GM20431 (cell line): ENCODE measurements around the gene CD7.

Source experiments
- in situ Hi-C: fragments of 300-500 bp; cut with MseI, MboI; formaldehyde crosslinking; loops from one replicate; pipeline ENCODE4 v1.15.0; 2020; ENCODE audit warnings: low sequenced_read_pairs; ENCODE audit not compliant: unreplicated experiment

The CD7 gene

DNA sequence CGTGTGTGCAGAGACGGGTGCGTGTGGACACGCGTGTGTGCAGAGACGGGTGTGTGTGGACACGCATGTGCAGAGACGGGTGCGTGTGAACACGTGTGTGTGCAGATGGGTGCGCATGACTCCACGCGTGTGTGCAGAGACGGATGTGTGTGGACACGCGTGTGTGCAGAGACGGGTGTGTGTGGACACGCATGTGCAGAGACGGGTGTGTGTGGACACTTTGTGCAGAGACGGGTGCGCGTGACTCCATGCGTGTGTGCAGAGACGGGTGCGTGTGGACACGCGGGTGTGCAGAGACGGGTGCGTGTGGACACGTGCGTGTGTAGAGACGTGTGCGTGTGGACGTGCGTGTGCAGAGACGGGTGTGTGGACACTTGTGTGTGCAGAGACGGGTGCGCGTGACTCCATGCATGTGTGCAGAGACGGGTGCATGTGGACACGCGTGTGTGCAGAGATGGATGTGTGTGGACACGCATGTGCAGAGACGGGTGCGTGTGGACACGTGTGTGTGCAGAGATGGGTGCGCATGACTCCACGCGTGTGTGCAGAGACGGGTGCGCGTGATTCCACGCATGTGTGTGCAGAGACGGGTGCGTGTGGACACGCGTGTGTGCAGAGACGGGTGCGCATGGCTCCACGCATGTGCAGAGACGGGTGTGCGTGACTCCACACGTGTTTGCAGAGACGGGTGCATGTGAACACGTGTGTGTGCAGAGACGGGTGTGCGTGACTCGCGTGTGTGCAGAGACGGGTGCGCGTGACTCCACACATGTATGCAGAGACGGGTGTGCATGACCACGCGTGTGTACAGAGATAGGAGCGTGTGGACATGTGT lies 1.6 kb upstream of the CD7 start:
- in situ Hi-C loops: no loop called here

DNA sequence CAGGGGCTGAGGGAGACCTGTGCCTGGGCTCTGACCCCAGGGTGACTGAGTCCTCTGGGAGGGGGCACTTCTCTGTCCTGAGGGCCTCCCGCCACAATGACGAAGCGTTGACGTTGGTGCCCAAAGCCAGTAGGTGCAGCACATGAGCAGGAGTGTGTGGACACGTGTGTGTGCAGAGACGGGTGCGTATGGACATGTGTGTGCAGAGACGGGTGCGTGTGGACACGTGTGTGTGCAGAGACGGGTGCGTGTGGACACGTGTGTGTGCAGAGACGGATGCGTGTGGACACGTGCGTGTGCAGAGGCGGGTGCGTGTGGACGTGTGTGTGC lies 726 bp upstream of the CD7 start:
- in situ Hi-C loops: no loop called here

- in situ Hi-C loops: no loop called here
These were observed 586 bp downstream of the CD7 start for GRCh38 chr17:82316651-82317393.

DNA sequence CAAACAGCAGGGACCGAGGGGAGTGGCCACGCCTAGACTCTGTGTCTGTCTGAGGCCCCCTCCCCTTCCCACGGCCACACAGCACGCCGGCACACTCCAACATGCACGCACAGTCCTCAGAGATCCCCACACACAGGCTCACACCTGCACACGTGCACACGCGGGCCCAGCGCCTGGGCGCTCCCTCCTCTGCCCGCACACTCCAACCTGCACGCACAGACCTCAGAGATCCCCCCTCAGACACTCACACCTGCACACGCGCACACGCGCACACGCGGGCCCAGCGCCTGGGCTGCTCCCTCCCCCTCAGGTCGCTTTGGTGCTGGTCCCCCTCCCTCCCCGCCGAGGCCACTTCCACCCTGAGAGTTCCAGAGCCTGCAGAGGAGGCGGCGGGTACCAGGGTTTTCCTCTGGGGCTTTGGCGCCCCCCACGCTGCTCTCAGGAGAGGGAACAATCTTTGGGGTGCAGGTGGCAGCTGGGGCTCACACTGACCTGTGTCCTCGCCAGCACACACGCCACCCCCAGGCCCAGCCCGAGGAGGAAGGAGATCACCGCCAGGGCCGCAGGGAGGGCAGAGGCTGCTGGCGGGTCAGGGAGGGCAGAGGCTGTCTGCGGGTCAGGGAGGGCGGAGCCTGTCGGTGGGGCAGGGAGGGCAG lies 1.6 kb downstream of the CD7 start:
- in situ Hi-C loops: no loop called here

GRCh38 chr17:82314727-82315605 lies 2.4 kb downstream of the CD7 start:
- in situ Hi-C loops: no loop called here

DNA sequence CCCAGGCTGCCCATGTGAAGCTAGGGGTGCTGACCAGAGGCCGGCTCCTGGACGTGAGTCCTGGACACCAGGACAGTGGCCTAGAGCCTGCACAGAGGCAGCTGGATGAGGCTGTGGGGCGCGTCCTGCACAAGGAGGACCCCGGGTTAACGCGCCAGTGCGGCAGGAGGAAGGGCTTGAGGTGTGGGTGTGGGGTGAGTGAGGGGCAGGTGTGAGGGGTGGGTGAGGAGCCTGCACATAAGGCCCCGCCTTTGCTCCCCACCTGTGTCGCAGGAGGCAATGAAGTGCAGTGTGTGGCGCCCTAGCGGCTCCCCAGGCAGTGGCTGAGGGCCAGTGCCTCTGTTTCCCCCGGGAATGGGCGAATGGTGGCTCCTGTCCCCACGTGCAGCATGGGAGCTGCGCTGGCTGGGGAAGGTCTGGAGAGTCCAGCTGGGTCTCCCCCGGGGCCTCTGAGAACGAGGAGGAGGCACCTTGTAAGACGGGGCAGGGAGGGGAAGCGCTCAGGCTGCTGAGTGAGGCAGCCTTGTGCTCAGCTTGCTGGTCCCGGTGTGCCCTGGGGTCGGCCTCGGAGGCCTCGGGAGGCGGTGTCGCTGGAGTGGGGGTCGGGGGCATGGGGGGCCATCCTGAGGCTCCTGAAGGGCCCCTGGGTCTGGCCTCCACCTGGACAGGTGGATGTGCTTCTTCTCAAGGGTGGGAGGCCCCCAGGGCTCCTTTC lies 3.2 kb downstream of the CD7 start:
- in situ Hi-C loops: no loop called here

GRCh38 chr17:82313195-82314011 lies 4.0 kb downstream of the CD7 start:
- in situ Hi-C loops: no loop called here

DNA sequence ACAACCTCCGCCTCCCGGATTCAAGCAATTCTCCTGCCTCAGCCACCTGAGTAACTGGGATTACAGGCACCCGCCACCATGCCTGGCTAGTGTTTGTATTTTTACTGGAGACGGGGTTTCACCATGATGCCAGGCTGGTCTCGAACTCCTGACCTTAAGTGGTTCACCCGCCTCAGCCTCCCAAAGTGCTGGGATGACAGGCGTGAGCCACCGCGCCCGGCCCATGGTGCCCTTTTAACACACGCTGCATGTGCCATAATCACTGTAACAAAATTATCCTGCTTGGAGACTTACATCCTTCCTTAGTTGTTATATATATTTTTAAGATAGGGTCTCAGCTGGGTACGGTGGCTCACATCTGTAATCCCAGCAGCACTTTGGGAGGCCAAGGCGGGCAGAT lies 5.4 kb downstream of the CD7 start:
- in situ Hi-C loops: no loop called here

GRCh38 chr17:82310877-82311276 lies 6.5 kb downstream of the CD7 start:
- in situ Hi-C loops: no loop called here

- in situ Hi-C loops: no loop called here
These were observed 7.5 kb downstream of the CD7 start for GRCh38 chr17:82309656-82310570.

DNA sequence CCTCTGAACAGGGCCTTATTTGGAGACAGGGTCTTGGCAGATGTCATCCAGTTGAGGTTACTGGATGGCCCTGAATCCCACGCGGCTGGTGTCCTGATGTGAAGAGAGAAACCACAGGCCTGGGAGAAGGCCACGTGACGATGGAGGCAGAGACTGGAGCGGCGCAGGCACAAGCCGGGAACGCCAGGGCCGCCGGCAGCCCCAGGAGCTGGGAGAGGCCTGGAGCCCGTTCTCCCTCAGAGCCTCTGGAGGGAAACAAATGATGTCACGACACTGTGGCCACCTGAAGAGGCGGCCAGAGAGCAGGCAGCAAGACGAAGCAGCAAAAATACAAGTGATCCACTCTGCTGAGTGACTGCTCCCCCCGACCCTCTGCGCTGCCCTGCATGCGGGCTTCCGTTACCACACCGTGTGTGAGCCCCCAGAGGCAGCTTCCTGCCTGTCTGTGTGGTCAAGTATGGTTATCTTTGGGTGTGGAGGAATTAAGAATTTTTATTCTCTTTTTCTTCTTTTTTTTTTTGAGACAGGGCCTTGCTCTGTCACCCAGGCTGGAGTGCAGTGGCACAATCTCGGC lies 11.6 kb downstream of the CD7 start:
- in situ Hi-C loops: no loop called here

- in situ Hi-C loops: no loop called here
These were observed 12.3 kb downstream of the CD7 start for GRCh38 chr17:82304826-82305726.

DNA sequence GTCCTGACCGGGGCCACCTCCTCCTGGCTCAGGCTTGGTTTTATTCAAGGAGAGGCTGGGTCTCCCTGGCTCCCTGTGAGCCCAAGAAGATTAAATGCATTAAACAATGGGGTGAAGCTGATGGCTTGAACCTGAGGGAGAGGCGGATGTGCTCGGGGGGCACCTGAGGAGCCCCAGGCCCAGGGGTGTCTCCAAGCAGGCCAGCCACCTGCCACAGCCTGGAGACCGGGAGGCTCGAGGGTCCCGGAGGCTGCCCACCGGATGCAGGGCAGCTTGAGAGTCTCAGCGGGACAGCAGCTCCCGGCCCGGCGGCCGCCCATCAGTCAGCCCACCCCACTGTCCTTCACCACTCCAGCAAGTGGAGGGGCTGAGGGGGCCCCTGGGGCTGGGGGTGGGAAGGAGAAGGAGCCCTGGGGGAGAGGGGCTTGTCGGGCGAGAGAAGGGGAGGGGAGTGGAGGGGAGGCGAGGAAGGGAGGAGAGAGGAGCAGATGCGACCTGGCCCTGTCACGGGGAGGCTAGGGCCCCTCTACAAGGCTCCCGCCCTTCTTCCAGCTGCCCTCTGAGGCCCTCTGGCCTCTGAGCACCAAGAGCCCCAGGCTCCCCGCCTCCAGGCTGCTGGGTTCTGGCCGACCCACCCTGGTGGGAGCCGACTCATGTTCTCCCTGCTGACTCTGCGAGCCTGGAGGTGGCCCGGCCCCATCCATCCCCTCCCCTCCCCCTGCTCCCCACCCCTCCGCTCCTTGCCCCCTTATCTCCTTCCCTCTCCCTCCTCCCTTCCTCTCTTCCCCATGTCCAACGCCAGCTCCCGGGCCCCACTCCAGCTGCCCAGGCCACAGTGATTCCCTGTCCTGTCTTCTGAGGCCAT lies 13.2 kb downstream of the CD7 start:
- in situ Hi-C loops: no loop called here

DNA sequence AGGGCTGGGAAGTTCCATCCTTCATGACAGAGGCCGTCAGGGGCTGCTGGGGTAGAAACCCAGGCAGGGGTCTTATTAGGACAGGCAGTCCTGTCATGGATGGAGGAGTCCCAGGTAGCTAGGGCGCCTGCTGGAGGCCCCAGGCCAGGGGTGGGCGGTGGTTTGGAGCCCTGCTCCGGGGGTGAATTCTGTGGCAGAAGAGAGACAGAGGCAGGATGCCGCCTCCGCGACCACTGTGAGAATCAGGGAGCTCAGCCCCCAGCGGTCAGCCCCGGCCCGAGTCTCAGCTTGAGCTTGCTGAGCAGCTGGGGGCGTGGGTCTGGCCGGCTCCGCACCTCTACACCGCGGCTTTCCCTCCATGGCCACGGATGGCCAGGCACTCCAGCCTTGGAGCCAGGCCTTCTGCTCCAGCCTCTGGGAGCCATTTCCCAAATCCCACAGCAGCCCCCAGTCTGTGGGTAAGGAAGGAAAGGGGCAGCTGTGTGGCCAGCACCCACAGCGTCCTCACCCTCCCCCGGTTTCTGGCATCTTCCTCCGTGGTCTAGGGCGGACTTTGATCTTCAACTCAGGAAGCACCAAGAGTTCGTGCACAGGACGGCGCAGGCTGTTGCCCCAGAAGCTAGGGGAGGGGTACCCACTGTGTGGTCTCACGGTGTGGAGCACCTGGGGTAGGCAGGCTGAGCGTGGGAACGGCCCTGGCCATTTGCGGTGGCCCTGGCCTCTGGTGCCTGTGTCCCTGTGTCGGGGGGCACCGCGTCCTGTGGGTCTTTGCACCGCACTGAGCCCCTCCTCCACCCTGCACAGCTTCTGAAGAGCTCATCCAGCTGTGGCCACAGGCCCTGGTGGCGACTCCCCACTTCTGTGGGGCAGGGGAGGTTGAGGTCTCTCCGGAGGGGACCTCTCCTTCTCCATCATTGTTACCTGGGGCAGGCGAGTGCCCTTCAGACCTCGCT lies 14.1 kb downstream of the CD7 start:
- in situ Hi-C loops: no loop called here
